HFFc6 (cell line): ENCODE data around the gene FAM98C. TPM values are rescaled to one million over a fixed set of nuclear protein-coding genes. Genes with fewer than 3 reads are reported as not detected.

Source experiments
- DNase-seq: peaks from one replicate; pipeline ENCODE4 v3.0.0-alpha.2; 2018
- H3K27ac Mint-ChIP-seq: 2 replicates; pipeline ENCODE4 v1.8.0; 2020; ENCODE audit warnings: mild to moderate bottlenecking, mixed read lengths
- H3K27me3 Mint-ChIP-seq: 2 replicates; pipeline ENCODE4 v1.8.0; 2021; ENCODE audit warnings: mild to moderate bottlenecking, moderate library complexity, mixed read lengths; ENCODE audit not compliant: insufficient read depth
- H3K36me3 Mint-ChIP-seq: 2 replicates; pipeline ENCODE4 v1.8.0; 2021; ENCODE audit warnings: low read depth, mixed read lengths
- H3K4me1 Mint-ChIP-seq: 2 replicates; pipeline ENCODE4 v1.8.0; 2020; ENCODE audit warnings: low read depth, mixed read lengths
- H3K4me3 Mint-ChIP-seq: 2 replicates; pipeline ENCODE4 v1.8.0; 2020; ENCODE audit warnings: mild to moderate bottlenecking, moderate library complexity, mixed read lengths
- H3K9me3 Mint-ChIP-seq: 2 replicates; pipeline ENCODE4 v1.8.0; 2020; ENCODE audit warnings: mild to moderate bottlenecking, mixed read lengths
- CTCF ChIP-seq: fragments of 200-600 bp; sonication (generic); IDR thresholded peaks from 2 replicates; pipeline ENCODE4 v1.5.0; 2021; ENCODE audit warnings: antibody characterized with exemption, mild to moderate bottlenecking
- total RNA-seq, 6 experiments: library from RNA; stranded (reverse); fragmentation: NEBNext Ultra II Directional; extraction: Animal tissue kit (Norgen Biotek cat#: 25700); gene quantifications; 2 replicates in 1 of 6; 3 replicates in 5 of 6; pipeline ENCODE4 v1.2.3, GENCODE V29; 2021

The FAM98C gene
- total RNA-seq, 6 experiments from 2014 or later = 12.5 to 16.9 (median 15.6) TPM

GRCh38 chr19:38453596-38453995, 50.7 kb downstream of the FAM98C start:
- H3K4me1 Mint-ChIP-seq = no peaks in the 10 kb centered on the region
- no peaks in the 10 kb centered on the region for H3K9me3 Mint-ChIP-seq
- DNase-seq = no peak
- H3K4me3 Mint-ChIP-seq = no peak overlapping the region
- H3K27me3 Mint-ChIP-seq = peaks cover 17% of the 10 kb centered on the region
- no peak overlapping the region for H3K27ac Mint-ChIP-seq
- no peak for TF ChIP-seq CTCF
- no peaks in the 10 kb centered on the region for H3K36me3 Mint-ChIP-seq

- Mint-ChIP-seq H3K36me3 (no peaks in the 10 kb centered on the region), H3K27ac (no peak overlapping the region), H3K4me1 (no peaks in the 10 kb centered on the region), H3K27me3 (peaks cover 10% of the 10 kb centered on the region), H3K4me3 (no peak overlapping the region), H3K9me3 (peaks cover 3% of the 10 kb centered on the region; the same call in 1 of the 2 replicates)
- DNase-seq = no peak
- no peak for TF ChIP-seq CTCF
These were observed 52.1 kb downstream of the FAM98C start for GRCh38 chr19:38455031-38455430.

GRCh38 chr19:38457202-38457601, 54.3 kb downstream of the FAM98C start:
- H3K27me3 Mint-ChIP-seq = peaks cover 2% of the 10 kb centered on the region
- no peak for DNase-seq
- no peak for TF ChIP-seq CTCF
- peaks cover 3% of the 10 kb centered on the region; the same call in 1 of the 2 replicates for H3K9me3 Mint-ChIP-seq
- H3K36me3 Mint-ChIP-seq = no peaks in the 10 kb centered on the region
- no peaks in the 10 kb centered on the region for H3K4me1 Mint-ChIP-seq
- H3K27ac Mint-ChIP-seq = no peak overlapping the region
- H3K4me3 Mint-ChIP-seq = no peak overlapping the region

- no peak for TF ChIP-seq CTCF
- Mint-ChIP-seq H3K9me3 (peaks cover 3% of the 10 kb centered on the region; the same call in 1 of the 2 replicates), H3K4me1 (no peaks in the 10 kb centered on the region), H3K36me3 (no peaks in the 10 kb centered on the region), H3K4me3 (no peak overlapping the region), H3K27me3 (peaks cover 3% of the 10 kb centered on the region), H3K27ac (no peak overlapping the region)
- DNase-seq = no peak
These were observed 55.0 kb downstream of the FAM98C start for GRCh38 chr19:38457690-38458405.

Other genes with a start within 250 kb of the FAM98C start
- 1 to 10 TPM; 3.3 to 6.6 (median 5.7) TPM for gene DPF1, start 178.9 kb upstream of the FAM98C start, total RNA-seq
- under 1 TPM in 2 of 6 experiments, not detected in 4; 0.35 to 0.81 TPM for gene PPP1R14A, start 146.7 kb upstream of the FAM98C start, total RNA-seq
- 1 to 10 TPM in 3 of 6 experiments, under 1 TPM in 3; 0.76 to 4.1 (median 0.98) TPM for gene SPINT2, start 138.5 kb upstream of the FAM98C start, total RNA-seq
- not detected for gene C19orf33, start 98.8 kb upstream of the FAM98C start, total RNA-seq
- gene YIF1B, start 87.1 kb upstream of the FAM98C start, total RNA-seq = 10 to 100 TPM; 80.8 to 98.5 (median 86.6) TPM
- gene KCNK6, start 83.2 kb upstream of the FAM98C start, total RNA-seq = 1 to 10 TPM; 2.6 to 9.2 (median 2.9) TPM
- under 1 TPM in 5 of 6 experiments, not detected in 1; 0.14 to 0.66 (median 0.25) TPM for gene CATSPERG, start 67.3 kb upstream of the FAM98C start, total RNA-seq
- 100 to 1,000 TPM; 229 to 298 (median 259) TPM for gene PSMD8, start 28.5 kb upstream of the FAM98C start, total RNA-seq
- gene GGN, start 15.1 kb upstream of the FAM98C start, total RNA-seq = 1 to 10 TPM; 1.7 to 3.2 (median 2.2) TPM
- 10 to 100 TPM; 11.7 to 15.3 (median 13.1) TPM for gene SPRED3, start 14.4 kb upstream of the FAM98C start, total RNA-seq
- gene RASGRP4, start 23.1 kb downstream of the FAM98C start, total RNA-seq = not detected
- gene RYR1, start 30.6 kb downstream of the FAM98C start, total RNA-seq = not detected
- gene MAP4K1, start 214.9 kb downstream of the FAM98C start, total RNA-seq = under 1 TPM in 3 of 6 experiments, not detected in 3; 0.27 to 0.74 (median 0.28) TPM
- gene EIF3K, start 216.1 kb downstream of the FAM98C start, total RNA-seq = 100 to 1,000 TPM; 227 to 241 (median 238) TPM
- gene ACTN4, start 244.6 kb downstream of the FAM98C start, total RNA-seq = 1,000 to 10,000 TPM in 5 of 6 experiments, 100 to 1,000 TPM in 1; 972 to 1,299 (median 1,250) TPM